HepG2 (cell line): ENCODE measurements around the gene ZNF546. TPM values are rescaled to one million over a fixed set of nuclear protein-coding genes. Genes with fewer than 3 reads are reported as not detected.

Experiments used
- BHLHE40 ChIP-seq: IDR thresholded peaks from 2 replicates; pipeline ENCODE4 v1.6.1; 2011; ENCODE audit warnings: low read length, improper control_type of control experiment
- EP300 ChIP-seq, 3 experiments: sonication (generic) in 1 of 3; formaldehyde crosslinking in 1 of 3; IDR thresholded peaks; 2 replicates each; pipeline versions ENCODE4 v1.5.1 to v1.6.1; 2011 to 2020; ENCODE audit warnings: low read depth in 2 of 3, low read length in 2 of 3, borderline replicate concordance in 1 of 3, improper control_type of control experiment in 1 of 3, mild to moderate bottlenecking in 1 of 3, missing genetic modification reagents in 1 of 3, moderate library complexity in 1 of 3
- ESRRA ChIP-seq: sonication (generic); formaldehyde crosslinking; IDR thresholded peaks from 2 replicates; pipeline ENCODE4 v1.5.1; 2020; ENCODE audit warnings: mild to moderate bottlenecking, low read depth, missing genetic modification reagents
- JDP2 ChIP-seq: sonication (generic); formaldehyde crosslinking; IDR thresholded peaks from 2 replicates; pipeline ENCODE4 v1.8.1; 2022; ENCODE audit warnings: missing genetic modification reagents, borderline replicate concordance
- MZF1 ChIP-seq: sonication (generic); formaldehyde crosslinking; IDR thresholded peaks from 2 replicates; pipeline ENCODE4 v1.8.1; 2023; ENCODE audit warnings: mild to moderate bottlenecking, missing genetic modification reagents, borderline replicate concordance
- RBFOX2 ChIP-seq: fragments of 200-400 bp; formaldehyde crosslinking; IDR thresholded peaks from 2 replicates; pipeline ENCODE4 v1.6.1; 2017; ENCODE audit warnings: low read depth, mild to moderate bottlenecking, low read length
- RORA ChIP-seq: sonication (generic); formaldehyde crosslinking; IDR thresholded peaks from 2 replicates; pipeline ENCODE4 v1.5.0; 2020; ENCODE audit warnings: mild to moderate bottlenecking, missing genetic modification reagents, moderate library complexity
- TCF7L2 ChIP-seq: IDR thresholded peaks from 2 replicates; pipeline ENCODE4 v1.6.1; 2011; ENCODE audit warnings: mild to moderate bottlenecking, low read depth, low read length, moderate library complexity
- ZNF160 ChIP-seq: sonication (generic); formaldehyde crosslinking; IDR thresholded peaks from 2 replicates; pipeline ENCODE4 v1.8.0; 2022; ENCODE audit warnings: mild to moderate bottlenecking, inconsistent platforms, missing genetic modification reagents
- ZNF530 ChIP-seq: sonication (generic); formaldehyde crosslinking; IDR thresholded peaks from 2 replicates; pipeline ENCODE4 v1.5.0; 2020; ENCODE audit warnings: low read depth, mild to moderate bottlenecking, missing genetic modification reagents
- ZNF761 ChIP-seq: sonication (generic); formaldehyde crosslinking; conservative IDR thresholded peaks from 2 replicates; pipeline ENCODE4 v1.4.0; 2020; ENCODE audit warnings: mild to moderate bottlenecking, missing genetic modification reagents
- ZNF780A ChIP-seq: sonication (generic); formaldehyde crosslinking; IDR thresholded peaks from 2 replicates; pipeline ENCODE4 v1.8.0; 2022; ENCODE audit warnings: mild to moderate bottlenecking, missing genetic modification reagents, moderate library complexity
- ZSCAN22 ChIP-seq: sonication (generic); formaldehyde crosslinking; IDR thresholded peaks from 2 replicates; pipeline ENCODE4 v1.4.0; 2020; ENCODE audit warnings: mild to moderate bottlenecking, missing genetic modification reagents
- polyA plus RNA-seq, 8 experiments: library from polyadenylated mRNA; depleted of rRNA in 3 of 8; stranded (reverse) in 7 of 8; unstranded in 1 of 8; fragments of >200 nt; fragmentation: Illumina TruSeq in 4 of 8; extraction: Trizol in 4 of 8; gene quantifications; 2 replicates each; pipeline versions ENCODE4 v1.2.1 to v1.2.3, GENCODE V29; 2011 to 2016; ENCODE audit warnings: low read depth in 4 of 8, missing spikeins in 1 of 8, mixed read lengths in 1 of 8; ENCODE audit not compliant: insufficient read depth in 1 of 8
- total RNA-seq, 5 experiments: library from RNA; depleted of rRNA; stranded (reverse); fragments of >200 nt; fragmentation: Illumina TruSeq; extraction: Trizol; gene quantifications; 2 replicates each; pipeline ENCODE4 v1.2.3, GENCODE V29; 2016; ENCODE audit warnings: low read depth in 1 of 5

ZNF546 gene
- total and polyA plus RNA-seq, 2 of the 13 experiments (the other 11 are each of a cell fraction or from before 2014, with no cell fraction given): 2.2 to 4.1 TPM

DNA sequence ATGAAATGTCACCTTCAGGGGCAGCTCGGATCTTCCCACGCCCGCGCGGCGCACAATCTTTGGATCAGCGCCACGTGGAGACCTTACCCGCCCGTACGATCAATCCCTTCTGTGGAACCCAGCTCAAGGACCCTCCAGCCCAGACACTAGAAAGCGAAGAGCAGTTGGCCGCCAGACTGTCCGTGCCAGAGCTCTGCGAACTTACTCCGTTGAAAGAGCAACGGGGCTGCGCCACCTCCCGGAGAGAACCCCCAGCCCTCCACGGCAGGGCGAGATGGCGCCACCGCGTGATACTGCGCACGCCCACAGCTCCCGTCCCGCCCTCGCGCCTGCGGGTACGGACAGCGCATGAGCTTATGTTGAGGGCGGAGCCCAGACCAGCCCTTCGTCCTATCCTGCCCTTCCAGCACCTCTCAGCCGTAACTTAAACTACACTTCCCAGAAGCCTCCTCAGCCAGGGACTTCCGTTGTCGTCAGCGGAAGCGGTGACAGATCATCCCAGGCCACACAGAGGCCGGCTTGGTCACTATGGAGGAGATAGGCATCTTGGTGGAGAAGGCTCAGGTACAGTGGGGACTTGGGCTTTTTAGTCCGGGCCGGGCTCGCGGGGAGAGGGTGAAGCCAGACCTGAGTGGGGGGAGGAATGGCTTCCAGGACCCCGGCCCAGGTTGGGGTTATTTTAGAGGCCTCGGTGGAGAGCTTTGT, 26.0 kb upstream of the ZNF546 start, which contains the start of gene PSMC4 (continued):
- peak; percentile 46; the same call in 1 of the 2 replicates for TF ChIP-seq BHLHE40
- TF ChIP-seq ESRRA: peak; percentile 77; the same call in 1 of the 2 replicates
- TF ChIP-seq RBFOX2: peak; percentile 85
- no peak; a peak in 1 of 4 replicates for TF ChIP-seq EP300 (IDR thresholded peaks at IDR 0.05; ENCODE audit: low read depth in 2 of 2, low read length in 2 of 2)
- peak; percentile 56 for TF ChIP-seq EP300 (CRISPR knock-in tag; IDR thresholded peaks at IDR 0.05; ENCODE audit: borderline replicate concordance)
- peak; percentile 86; the same call in 1 of the 2 replicates for TF ChIP-seq ZNF160 (CRISPR knock-in tag)
- no peak for TF ChIP-seq ZNF780A (CRISPR knock-in tag)
- TF ChIP-seq ZNF761: no peak
- TF ChIP-seq TCF7L2: no peak
- no peak for TF ChIP-seq JDP2 (CRISPR knock-in tag)
- TF ChIP-seq ZNF530 (CRISPR knock-in tag): no peak
- no peak for TF ChIP-seq MZF1 (CRISPR knock-in tag)
- no peak for TF ChIP-seq RORA
- no peak for TF ChIP-seq ZSCAN22
